Skin epidermis (tissue), 12 donors: ENCODE data around the gene ABCA9.
"Not testable (repeated sequence)": the region's sequence is repeated elsewhere in the genome, so short reads cannot be mapped to it uniquely, and the experiment has no call there.

ENCODE experiments used
- H3K27ac ChIP-seq, 21 experiments: fragments of 200-600 bp; sonication (generic) in 11 of 21; one replicate each; pipeline ENCODE4 v1.5.0; 2020; ENCODE audit warnings: mild to moderate bottlenecking in 3 of 21, inconsistent platforms in 2 of 21, moderate library complexity in 2 of 21
- H3K4me3 ChIP-seq, 7 experiments: fragments of 200-600 bp; sonication (generic) in 2 of 7; one replicate each; pipeline ENCODE4 v1.5.0; 2020; ENCODE audit warnings: inconsistent platforms in 2 of 7, mild to moderate bottlenecking in 2 of 7, moderate library complexity in 1 of 7

ABCA9 gene

GRCh38 chr17:69070378-69071232, 9.9 kb upstream of the ABCA9 start:
- H3K27ac ChIP-seq = peak overlapping the region in 1 of 21 experiments; percentile 28
- not testable (repeated sequence) for H3K4me3 ChIP-seq

DNA sequence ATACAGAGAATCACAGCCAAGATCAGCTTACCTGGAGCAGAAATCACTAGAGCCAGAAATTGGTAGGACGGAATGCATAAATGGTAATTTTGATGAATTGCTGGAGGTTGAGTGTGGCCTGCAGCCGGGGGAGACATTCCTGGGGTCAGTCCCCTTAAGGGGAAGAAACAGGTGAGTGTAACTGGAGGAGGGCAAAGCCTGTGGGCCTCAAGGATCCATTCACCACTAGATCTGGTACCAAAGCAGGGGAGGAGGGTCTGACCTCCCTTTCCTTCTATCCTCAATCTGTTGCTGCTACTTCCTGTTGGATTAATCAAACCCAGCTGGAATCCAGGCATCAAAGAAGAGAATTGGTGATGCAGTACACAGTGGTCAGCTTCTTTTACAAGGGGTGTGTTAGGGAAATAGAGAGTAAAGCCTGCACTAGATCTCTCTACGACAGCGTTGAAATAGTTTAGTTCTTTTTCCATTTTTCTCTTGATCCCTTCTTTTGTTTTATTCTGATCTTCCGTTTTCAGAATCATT, 8.6 kb upstream of the ABCA9 start:
- Histone ChIP-seq H3K4me3 (no peak overlapping the region), H3K27ac (no peak overlapping the region)

GRCh38 chr17:69067274-69068047, 6.7 kb upstream of the ABCA9 start:
- Histone ChIP-seq H3K4me3 (no peak overlapping the region), H3K27ac (no peak overlapping the region)

GRCh38 chr17:69066482-69066881, 5.8 kb upstream of the ABCA9 start:
- Histone ChIP-seq H3K4me3 (no peak overlapping the region), H3K27ac (peak overlapping the region in 1 of 21 experiments; percentile 19)

- H3K27ac ChIP-seq = no peak overlapping the region
- no peak overlapping the region for H3K4me3 ChIP-seq
Observed at GRCh38 chr17:69065113-69065512, 4.4 kb upstream of the ABCA9 start.

GRCh38 chr17:69064476-69064875, 3.7 kb upstream of the ABCA9 start:
- Histone ChIP-seq H3K4me3 (no peak overlapping the region), H3K27ac (no peak overlapping the region)

DNA sequence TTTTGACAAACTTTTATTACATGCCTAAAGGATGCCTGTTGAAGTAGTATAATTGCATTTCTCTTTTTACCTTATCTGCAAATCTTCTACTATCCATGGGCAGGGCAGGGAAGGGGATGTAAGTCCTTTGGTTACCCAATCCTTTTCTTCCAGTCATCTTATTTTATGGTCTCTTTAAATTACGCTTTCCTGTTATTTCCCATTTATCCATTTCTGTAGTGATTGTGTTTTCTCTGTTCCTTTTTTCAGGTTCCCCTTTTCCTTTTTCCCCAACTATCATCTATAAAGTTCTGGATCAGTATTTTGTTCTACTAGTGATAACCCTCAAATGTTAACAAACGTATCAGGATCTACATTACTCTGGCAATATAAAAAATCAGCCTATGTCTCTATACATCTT, 3.3 kb upstream of the ABCA9 start:
- Histone ChIP-seq H3K27ac (no peak overlapping the region), H3K4me3 (no peak overlapping the region)

DNA sequence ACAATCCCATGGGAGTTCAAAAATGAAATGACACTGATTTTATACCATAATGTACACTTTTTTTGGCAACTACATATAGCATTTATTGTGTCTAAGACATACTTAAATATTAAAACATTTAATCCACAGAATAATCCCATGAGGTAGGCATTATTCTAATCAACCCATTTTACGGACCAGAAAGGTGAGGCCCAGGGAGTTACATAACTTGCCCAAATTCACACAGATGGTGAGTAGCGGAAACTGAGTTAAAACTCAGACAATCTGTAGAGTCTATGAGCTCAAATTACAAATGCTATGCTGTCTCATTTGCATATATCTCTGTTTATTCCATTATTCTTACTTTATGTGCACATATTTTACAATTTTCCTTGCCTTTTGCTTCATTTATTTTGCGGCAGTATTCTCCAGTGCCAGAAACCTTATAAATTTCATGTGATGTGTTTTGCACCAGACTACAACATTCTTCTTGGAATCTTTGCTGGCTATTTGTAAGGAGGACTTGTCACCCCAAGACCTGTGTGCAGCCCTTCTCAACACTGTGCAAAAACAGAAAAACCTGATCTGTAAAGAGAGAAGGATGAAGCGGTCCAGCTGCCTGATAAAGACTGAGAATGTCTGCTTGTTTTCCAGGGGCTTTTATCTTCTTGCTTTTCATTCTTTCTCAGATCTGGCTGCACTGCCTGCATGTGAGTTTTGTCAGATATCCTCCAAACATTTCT, 2.3 kb upstream of the ABCA9 start:
- H3K27ac ChIP-seq = peak overlapping the region in 1 of 21 experiments; percentile 10

DNA sequence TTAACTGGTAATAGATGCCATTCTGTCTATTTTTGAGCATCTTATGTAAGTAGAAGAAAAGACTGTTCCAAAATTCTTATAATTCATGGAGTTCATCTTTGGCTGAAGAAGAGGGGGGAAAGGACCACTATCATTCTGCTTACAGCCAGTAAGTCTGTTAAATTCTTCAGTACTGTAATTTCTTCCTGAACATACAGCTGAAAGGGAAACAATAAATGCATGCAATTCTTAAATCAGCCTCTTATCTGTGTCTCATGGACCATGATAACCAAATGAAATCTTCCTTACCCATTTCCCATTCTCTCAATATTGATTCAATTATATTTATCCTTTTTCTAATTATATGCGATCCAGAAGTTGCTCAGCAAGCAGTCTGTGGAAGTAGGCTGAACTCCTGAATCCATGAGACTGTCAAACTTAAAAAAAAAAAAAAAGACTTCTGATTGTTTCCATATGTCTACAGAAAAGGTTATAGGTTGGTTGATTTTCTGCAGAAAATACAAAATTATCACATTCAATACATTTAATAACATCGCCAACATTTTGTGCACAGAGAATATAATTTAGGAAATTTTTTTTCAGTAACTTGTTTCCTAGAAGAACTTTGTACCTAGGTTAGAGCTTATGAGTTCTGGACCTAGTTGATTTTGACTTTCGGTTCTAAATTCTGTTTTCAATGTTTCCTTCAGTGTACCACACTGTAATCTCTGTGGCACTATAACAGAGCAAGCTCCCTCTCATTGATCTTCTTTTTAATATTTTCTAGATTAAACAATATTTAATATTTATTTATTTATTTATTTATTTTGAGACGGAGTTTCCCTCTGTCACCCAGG, 1.2 kb upstream of the ABCA9 start:
- Histone ChIP-seq H3K4me3 (no peak overlapping the region), H3K27ac (peak overlapping the region in 2 of 21 experiments; percentile 21 to 26)

More for the DNA sequence above, 2.3 kb upstream of the ABCA9 start:
- H3K4me3 ChIP-seq = no peak overlapping the region

DNA sequence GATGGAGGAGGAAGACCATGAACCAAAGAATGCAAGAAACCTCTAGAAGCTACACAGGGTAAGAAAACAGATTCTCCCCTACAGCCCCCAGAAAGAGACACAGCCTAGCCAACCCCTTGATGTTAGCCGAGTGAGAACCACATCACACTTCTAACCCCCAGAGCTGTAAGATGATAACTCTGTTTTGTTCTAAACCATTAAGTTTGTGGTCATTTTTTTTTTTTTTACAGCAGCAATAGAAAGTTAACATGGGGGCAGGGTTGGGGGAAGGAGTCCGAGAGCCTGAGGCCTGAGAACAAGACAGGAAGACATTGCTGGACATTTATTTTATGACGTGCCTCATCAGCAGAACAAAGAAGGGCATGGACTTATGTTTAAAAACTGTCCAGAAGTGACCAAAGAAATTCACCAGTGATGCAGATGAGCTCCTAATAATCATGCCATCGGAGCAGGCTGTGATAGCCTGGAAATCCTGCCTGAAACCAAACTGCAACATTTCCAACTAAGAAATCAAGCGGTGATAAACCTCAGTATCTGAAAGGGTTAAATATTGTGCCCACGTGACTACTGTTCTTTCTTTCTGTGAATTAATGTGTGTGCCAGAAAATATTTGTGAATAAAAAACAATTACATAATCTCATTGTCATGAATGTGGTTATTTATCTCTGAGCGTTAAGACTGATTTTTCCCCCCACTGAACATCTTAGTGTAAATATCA, 1.1 kb downstream of the ABCA9 start:
- H3K4me3 ChIP-seq = no peak overlapping the region
- peak overlapping the region in 6 of 21 experiments; percentile 15 to 54 (median 26) for H3K27ac ChIP-seq

DNA sequence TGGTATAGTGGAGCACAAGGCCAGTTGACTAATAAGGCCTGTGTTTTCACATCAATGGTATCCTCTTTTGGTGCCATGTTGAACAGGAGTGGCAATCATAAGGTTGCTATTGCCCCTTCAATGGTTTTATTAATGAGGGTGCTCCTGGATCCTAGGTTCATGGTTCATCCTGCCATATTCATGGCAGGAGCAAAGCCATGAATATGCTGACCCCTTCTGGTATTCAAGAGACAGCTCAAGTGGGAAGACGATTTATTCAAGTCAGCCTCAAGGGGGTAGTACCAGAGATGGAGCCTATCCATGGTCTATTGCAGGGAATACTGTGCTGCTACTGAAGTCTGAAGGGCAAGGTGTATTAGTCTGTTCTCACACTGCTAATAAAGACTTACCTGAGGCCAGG, 2.6 kb downstream of the ABCA9 start:
- Histone ChIP-seq H3K27ac (no peak overlapping the region), H3K4me3 (no peak overlapping the region)

GRCh38 chr17:69057280-69057679, 3.4 kb downstream of the ABCA9 start:
- Histone ChIP-seq H3K27ac (no peak overlapping the region), H3K4me3 (no peak overlapping the region)

DNA sequence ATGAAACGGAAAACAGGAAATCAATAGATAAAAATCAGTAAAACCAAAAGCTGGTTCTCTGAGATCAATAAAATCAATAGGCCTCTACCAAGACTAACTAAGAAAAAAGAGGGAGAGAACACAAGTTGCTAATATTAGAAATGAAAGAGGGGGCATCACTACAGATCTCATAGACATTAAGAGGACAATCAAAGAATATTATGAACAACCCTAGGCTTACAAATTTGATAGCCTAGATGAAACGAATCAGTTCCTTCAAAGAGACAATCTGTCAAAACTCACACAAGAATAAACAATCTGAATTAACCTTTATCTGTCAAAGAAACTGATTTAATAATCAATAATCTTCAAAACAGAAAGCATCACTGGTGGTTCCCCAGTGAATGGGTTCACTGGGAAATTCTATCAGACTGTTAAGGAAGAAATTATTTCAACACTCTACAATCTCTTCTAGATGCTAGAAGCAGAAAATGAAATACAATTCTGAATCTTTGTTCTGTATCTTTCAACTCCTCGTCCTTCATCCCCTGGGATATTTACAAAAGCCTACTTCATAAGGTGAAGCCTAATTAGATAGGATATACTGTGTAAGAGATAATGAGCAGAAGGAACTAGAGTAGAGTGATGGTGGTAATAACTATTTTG, 4.4 kb downstream of the ABCA9 start:
- no peak overlapping the region for H3K27ac ChIP-seq
- no peak overlapping the region for H3K4me3 ChIP-seq

GRCh38 chr17:69055334-69055733, 5.4 kb downstream of the ABCA9 start:
- Histone ChIP-seq H3K27ac (no peak overlapping the region), H3K4me3 (no peak overlapping the region)

- Histone ChIP-seq H3K27ac (peak overlapping the region in 1 of 21 experiments; percentile 69), H3K4me3 (no peak overlapping the region)
Observed at GRCh38 chr17:69050999-69051775, 9.5 kb downstream of the ABCA9 start.

DNA sequence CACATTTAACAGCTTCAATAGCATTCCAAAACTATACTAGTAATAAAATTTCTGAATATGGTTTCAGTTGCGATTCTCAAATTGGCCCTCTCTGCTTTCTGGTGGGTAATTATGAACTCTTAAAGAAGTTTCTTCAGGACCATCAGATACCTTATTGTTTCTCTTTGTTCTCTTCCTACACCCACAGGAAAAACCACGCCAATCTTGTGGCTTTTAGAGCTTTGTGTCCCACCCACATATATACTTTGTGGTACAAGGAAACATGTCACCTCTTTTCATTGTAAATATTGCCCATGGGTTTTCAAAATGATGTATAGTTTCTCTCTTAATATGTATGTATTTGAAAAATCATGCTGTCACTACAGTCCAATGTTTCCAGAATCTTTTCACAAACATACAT, 12.1 kb downstream of the ABCA9 start:
- Histone ChIP-seq H3K4me3 (no peak overlapping the region), H3K27ac (no peak overlapping the region)
